HG02571 (cell line): ENCODE data around the gene TECPR1.

ENCODE experiments used
- ATAC-seq: cut with Tn5 transposase; IDR thresholded peaks from one replicate; pipeline ENCODE4 v1.9.1; 2021; ENCODE audit warnings: mild to moderate bottlenecking, moderate library complexity; ENCODE audit not compliant: unreplicated experiment

The TECPR1 gene

DNA sequence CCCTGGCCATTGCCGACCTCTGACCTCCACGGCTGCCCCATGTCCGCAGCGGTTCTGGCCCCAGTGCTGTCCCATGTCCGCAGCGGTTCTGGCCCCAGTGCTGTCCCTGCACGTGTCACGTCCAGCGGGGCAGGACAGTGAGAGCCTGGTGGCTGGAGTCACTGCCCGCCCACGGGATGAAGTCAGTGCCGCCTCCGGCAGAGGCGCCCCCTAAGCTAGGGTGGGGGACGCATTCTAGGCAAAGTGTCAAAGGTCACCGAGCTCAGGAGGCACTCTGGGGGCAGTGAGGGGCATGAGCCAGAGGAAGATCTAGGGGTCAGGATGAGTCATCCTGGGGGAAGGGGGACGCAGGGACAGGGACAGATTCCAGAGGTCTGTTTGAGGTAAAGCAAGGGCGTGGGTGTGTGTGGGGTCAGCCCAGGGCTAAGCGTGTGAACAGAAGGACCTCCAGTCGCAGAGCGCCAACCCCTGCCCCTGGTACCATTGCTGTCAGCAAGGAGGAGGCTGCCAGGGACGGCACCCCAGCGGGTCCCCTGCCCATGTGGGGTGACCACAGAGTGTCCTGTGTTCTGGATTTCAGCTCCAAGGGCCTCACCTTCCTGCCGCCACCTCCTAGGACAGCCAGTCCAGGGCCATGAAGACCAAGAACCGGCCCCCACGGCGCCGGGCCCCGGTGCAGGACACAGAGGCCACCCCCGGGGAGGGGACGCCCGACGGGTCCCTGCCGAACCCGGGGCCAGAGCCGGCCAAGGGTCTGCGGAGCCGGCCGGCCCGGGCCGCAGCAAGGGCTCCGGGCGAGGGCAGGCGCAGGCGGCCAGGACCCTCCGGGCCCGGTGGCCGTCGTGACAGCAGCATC is 40.1 kb downstream of the TECPR1 start:
- ATAC-seq, result no peak

DNA sequence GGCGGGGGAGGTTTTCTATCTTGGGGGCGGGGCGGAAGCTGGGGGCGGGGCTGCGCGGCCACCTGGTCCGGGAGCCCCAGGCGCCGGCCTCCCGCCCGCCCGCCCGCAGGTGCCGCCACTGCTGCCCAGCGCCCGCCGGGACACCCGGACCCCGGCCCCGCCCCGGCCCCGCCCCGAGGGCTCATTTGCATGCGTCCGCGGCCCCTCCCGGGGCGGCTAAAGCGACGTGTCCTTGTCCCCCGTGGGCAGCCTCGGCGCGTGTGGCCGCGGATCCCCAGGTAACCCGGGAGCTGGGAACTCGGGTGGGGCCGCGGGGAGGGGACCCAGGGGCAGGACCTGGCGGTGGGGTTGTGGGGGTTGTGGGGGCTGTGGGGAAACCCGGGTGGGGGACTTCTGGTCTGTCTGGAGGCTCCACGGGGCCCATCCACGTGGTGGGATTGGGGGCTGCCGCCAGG is 40.8 kb downstream of the TECPR1 start, which contains the start of gene BHLHA15:
Gene BHLHA15, plus strand, starts transcription at position 219 of the 455 bp plus-strand sequence. CDS start 871 bp downstream, outside the sequence.
- peak; percentile 56 for ATAC-seq

DNA sequence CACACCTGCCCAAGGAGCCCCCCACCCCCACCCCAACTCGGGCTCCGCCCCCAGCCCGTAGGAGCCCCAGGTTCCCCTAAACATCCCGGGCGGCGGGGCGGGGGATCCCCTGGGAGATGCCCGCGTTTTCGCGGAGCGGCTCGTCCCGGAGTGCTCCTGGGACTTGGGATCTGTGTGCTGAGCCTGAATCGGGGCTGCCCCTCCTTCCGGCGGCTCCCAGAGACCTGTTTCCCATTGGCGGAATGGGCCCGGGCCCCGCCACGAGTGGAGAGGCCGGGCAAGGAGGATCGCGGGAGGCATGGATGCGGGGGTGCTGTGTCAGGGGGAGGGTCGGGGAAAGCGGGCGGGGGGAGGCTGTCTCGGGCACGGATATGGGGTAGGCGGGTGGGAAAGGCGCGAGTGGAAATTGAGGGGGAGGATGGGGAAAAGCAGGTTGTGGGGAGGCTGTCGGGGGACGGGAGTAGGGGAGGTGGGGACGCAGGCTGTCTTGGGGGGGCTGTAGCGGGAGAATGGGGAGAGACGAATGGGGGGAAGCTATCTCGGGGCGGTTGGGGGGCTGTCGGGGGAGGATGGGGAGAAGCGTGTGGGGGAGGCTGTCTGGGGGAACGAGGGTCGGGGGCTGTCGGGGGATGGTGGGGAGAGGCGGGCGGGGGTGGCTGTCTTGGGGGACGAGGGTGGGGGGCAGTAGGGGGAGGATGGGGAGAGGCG is 41.4 kb downstream of the TECPR1 start:
- no peak for ATAC-seq

DNA sequence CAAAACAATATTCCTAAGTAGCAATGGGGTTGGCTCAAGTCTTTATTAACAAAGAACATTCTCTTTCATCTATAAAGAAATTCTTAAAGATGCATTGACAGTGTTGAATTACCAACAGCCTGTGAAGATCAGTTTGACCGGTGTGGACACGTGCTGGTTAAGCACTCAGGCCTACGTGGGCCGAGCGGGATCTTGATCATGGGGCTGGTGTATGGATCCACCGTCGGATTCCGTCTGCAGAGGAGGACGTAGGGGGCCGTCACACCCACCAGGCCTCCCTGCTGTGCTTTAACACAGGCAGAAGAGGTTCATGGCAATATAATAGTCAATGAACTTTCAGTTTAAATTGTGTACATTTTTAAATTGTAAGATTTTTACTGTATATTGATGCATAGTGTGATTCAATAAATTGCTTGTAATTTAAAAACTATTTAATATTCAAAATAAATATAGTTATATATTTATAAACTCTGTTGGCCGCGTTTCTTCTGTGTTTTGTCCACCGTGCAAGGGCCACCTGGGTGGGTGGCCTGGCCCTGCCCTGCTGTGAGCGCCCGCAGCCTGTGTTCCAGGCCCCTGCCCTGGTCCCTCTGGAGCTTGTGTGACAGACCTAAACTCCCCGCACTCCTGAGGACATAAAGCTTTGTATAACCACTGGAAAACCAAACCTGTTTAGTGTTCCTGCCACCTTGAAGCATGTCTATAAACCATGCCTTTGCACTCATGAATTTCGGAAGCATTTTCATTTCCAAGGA is 42.7 kb downstream of the TECPR1 start:
- ATAC-seq, result no peak

DNA sequence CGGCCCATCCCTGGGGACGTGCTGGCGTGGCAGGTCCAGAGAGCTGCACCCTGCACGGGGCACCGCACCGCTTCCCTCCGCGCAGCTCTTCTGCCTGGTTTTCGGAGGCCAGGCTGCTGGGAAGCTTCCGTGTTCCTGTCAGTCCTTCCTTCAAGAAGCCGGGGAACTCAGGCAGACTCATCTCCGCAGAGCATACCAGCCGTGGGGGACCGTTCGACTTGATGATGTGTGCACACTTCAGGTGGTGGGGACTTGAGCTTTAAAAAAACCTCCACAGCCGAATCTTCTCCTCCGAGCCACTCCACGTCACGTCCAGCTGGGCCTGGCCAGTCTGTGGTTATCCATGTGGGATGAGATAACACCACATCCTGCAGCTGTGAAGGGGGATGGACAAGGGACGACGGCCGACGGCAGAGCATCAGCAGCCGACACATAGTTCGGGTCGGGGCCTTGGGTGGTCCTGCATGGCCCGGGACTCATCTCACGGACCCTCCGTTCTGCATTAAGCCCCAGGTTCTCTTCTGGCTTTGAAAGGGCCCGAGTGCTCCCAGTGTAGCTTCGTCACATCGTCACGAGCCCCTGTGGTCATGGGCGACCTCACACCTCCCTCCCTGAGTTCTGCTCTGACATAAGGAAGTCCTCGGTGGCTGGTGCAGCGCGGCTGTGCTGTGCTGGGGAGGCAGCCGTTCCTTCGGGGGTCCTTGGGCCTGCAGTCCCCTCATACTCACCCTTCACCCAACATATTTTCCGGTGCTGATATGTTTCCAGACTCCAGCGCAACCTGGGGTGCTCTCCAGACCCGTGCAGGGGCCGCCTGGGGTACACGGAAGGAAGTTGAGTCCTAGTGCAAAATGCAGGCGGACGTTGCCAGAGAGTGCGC is 45.3 kb downstream of the TECPR1 start:
- ATAC-seq, result no peak

DNA sequence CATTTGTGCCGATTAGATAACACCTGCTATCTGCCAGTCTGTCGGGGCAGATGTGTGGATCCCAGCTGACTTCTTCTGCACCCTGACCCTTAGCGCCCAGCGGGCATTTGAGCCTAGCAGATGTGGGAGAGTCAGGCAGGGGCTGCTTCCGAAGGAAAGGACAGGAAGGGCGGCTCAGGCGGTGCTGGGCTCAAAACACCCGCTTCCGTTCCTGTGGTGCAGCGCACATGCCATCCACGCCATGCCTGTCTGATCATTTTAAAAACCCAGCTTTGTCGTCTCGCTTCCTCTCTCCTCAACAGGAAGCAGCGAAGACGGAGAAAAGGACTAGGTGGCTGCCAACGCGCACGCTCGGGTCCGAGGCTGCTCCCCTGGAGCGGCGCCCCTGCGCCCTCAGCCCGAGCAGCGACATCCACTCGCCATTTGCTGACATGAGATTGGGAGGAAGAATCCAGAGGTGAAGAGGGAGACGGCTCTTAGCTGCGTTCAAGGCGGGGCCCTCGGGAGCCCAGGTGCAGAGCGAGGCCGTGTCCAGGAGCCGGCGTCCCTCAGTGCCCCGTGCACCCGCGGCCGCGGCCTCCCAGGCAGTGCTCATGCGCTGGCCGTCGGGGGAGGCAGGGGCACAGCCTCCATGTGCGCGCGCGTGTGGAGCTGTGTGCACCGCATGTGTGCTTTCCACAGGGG is 46.7 kb downstream of the TECPR1 start:
- ATAC-seq, result no peak

DNA sequence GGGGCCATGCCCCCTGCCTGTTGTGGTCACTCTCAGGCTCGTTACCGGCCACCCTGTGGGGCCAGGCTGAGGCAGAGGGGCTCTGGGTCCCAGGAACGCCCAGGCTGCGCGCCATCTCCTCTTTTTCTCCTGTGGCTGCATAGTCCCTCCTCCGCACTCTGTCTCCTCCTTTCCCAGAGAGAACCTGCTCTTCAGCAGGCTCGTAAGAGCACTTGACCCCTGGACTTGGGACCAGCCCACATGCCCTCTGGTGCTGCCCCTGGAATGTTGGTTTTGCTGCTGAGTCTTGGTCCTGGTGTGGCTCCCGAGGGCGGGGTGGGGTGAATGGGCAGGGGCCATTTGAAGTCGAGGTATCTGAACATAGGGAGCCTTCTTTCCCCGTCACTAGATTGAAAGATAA is 47.4 kb downstream of the TECPR1 start:
- no peak for ATAC-seq

DNA sequence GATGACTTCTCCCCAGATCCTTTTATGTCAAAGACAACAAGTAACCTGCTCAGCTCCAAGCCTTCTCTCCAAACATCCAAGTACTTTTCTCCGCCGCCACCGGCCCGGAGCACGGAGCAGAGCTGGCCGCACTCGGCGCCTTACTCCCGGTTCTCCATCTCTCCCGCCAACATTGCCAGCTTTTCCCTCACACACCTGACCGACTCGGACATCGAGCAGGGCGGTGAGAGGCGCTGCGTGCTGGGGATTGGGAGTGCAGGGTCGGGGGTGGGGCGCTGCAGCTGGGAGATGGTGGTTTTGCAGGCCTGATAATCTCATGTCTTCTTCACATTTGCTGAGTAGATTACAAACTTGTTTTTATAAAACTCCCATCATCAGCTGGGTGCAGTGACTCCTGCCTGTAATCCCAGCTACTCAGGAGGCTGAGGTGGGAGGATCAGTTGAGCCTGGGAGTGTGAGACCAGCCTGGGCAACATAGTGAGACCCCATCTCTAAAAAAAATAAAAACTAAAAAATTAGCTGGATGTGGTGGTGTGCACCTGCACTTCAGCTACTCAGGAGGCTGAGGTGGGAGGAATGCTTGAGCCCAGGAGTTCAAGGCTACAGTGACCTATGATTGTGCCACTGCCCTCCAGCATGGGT is 47.9 kb downstream of the TECPR1 start:
- ATAC-seq, result no peak

DNA sequence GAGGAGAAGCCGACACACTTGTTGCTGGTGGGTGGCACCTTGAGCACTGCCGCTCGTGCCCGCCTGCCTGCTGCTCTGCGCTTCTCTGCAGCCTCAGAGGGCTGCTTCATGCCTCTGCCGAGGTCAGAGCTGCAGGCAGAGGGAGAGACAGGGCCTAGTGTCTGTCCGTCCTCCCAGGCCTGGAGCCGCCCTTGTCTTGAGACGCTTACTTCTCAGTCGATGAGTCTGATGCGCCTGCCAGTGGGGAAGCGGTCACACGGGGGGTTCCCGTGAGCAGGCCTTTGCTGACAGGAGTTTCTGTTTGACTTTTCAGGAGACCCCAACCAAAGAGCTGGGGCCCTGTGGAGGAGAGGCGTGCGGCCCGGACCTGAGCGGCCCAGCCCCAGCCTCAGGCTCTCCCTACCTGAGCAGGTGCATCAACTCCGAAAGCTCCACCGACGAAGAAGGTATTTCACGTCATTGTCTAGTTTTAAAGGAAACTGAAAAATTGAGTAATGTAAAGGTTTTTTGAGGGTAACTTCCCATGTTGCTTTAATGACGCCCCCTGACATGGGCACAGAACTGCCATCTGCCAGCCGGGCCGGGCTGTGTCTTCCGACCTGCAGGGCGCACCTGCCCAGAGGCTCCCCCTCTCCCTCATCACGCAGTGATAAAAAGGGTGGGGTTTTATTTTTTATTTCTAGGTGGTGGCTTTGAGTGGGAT is 48.6 kb downstream of the TECPR1 start:
- peak; percentile 37 for ATAC-seq

DNA sequence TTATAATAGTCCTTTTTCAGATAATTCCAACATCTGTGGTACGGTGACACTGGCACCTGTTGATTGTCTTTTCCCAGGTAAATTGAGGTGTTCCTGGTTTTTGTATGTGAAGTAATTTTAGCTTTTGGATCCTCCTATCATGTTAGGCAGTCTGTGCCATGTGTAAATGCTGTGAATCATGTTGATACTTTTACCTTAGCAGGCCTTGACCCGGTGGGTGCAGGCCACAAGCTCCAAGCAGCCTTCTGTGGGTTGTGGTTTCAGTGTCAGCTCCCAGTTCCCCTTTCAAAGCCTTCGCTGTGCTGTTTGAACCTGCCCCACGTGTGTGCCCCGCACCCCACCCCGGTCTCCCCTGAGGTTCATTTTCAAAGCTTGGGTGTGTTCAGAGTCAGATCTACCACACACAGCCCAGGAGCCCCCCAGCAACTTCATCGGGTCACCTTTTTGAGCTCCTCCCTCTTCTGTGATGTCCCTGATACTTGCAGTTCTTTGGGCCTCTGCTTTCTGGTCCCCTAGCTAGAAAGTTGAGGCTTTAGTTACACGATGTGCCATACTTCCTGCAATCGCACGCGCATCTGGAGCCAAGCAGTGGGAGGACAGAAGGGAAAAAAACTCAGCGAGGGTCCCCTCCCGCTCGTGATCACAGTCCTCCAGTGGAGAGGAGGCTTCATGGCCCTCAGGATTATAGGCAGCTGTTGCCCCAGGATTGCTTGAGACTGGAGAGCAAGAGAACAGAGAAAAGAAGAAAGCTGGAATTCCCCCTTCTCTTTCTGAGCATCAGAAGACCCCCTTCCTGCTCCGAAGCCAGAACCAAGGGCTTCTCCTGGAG is 49.5 kb downstream of the TECPR1 start:
- peak; percentile 86 for ATAC-seq

DNA sequence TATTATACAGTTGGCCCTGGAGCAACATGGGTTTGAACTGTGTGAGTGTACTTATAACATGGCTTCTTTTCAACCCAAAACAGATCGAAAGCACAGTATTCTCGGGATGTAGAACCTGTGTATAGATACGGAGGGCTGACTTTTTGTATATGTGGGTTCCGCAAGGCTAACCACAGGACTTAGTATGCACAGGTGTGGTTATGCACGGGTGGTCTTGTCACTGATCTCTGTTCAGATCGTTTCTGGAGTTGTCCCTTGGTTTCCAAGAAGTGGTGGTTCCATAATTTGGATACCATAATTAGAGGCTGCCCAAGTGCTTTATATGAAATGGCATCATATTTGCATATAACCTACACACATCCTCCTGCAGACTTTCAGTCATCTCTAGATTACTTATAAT is 51.7 kb downstream of the TECPR1 start:
- no peak for ATAC-seq

DNA sequence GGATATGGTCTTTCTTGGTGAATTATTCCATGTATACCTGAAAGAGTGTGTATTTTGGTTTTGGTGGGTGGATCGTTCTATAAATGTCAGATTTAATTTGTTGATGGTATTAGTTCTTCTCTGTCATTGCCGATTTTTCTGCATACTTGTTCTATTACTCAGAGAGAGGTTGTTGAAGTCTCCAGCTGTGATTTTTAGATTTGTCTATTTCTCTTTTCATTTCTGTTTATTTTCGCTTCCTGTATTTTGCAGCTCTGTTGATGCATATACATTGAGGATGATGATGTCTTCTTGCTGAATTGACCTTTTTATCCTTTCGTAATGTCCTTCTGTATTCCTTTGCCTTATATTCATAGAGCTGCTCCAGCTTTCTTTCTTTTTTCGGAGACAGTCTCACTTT is 52.9 kb downstream of the TECPR1 start:
- no peak for ATAC-seq

DNA sequence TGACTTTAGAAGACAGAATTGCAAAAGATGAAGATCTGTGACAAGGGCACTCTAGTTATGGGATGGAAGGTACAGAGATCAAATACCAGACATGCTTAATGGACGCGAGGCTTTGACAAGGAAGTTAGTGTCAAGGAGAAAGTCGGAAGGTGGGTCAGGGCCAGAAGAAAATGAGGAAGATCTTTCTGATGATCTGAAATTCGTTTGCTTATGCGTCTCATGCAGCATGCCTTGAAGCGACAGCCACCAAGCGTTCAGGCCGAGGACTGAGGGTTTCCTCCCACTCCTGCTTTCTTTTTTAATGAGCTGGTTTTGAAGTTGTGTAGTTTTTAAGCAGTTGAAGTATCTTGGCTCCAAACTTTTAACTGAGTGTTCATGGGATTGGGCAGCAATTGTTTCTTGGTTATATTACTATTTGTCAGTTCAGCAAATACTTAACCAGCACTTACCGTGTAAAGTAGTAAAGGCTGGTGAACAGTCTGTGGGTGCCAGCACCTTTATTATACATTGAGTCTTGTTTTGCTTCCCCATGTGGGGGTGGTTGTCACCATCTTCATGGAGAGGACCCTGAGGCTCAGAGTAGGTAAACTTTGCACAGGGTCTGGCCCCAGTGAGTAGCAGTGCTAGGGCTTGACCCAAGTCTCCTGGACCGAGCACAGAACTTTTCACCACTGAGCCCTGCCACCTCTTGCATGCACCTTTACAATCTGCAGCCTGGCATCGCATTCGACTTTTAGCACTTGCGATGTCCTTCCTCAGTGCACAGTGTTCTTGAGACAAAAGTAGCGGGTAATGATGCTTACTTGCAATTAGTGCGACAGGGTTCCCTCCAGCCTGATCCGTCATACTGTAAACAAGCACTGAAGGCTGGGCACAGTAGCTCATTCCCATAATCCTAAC is 55.1 kb downstream of the TECPR1 start:
- no peak for ATAC-seq

DNA sequence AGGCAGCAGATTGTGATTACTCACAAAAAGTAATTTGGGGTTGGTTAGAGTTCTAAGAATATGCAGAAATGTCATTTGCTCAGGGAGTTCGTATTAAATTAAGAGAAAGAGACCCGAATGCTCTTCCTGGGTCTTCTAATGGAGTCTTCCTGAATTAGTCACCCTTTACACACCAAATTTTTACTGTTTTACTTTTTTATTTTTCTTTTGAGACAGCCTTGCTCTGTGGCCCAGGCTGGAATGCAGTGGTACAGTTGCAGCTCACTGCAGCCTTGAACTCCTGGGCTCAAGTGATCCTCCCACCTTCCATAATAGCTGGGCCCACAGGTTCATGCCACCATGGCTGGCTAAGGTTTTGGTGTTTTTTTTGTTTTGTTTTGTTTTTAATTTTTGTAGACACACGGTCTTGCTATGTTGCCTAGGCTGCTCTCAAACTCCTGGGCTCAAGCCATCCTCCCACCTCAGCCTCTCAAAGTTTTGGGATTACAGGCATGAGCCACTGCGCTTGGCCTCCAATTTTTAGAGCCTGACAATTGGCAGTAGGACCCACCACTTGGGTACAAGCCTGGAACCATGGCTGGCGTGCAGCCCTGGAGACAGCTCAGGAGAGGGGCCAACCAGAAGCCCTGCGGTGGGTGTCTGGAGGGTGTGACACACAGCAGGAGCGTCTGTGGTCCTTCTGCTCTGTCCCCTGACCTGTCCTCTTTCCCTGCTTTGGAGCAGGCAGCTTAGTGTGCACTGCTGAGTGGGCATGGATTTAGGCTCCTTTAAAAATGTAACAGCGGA is 57.2 kb downstream of the TECPR1 start:
- ATAC-seq, result no peak

DNA sequence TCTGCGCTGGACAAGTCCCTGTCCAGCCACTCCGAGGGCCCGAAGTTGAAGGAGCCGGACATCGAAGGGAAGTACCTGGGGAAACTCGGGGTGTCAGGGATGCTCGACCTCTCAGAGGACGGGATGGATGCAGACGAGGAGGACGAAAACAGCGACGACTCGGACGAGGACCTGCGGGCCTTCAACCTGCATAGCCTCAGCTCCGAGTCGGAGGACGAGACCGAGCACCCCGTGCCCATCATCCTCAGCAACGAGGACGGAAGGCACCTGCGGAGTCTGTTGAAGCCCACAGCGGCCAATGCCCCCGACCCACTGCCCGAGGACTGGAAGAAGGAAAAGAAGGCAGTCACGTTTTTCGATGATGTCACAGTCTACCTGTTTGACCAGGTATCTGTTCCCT is 57.8 kb downstream of the TECPR1 start:
- no peak for ATAC-seq
